LoVo (cell line): Measurements from ENCODE around the gene PUS1.
"Not testable (repeated sequence)": the region's sequence is repeated elsewhere in the genome, so short reads cannot be mapped to it uniquely, and the experiment has no call there.

ENCODE experiments used
- DNase-seq: peaks from one replicate; pipeline ENCODE4 v3.0.0-alpha.2; 2016; ENCODE audit warnings: low spot score

The PUS1 gene

GRCh38 chr12:131928711-131929580 is at the start of gene PUS1:
PUS1 (plus strand) TSS chr12:131929276; CDS start chr12:131929723, 447 bp downstream.
- DNase-seq: peak; percentile 97

GRCh38 chr12:131882804-131883520 is 46.1 kb upstream of the PUS1 start:
- no peak for DNase-seq

GRCh38 chr12:131883521-131883900 is 45.6 kb upstream of the PUS1 start:
- no peak for DNase-seq

- DNase-seq: not testable (repeated sequence)
Measured at GRCh38 chr12:131885076-131885475, 44.0 kb upstream of the PUS1 start.

- no peak for DNase-seq
Measured at GRCh38 chr12:131885543-131886057, 43.5 kb upstream of the PUS1 start.

- DNase-seq: not testable (repeated sequence)
Measured at GRCh38 chr12:131891722-131892121, 37.4 kb upstream of the PUS1 start.

- DNase-seq: no peak
Measured at GRCh38 chr12:131892711-131893604, 36.1 kb upstream of the PUS1 start.

- DNase-seq: no peak
Measured at GRCh38 chr12:131893605-131894312, 35.3 kb upstream of the PUS1 start.

- DNase-seq: peak; percentile 93
Measured at GRCh38 chr12:131894313-131894860, 34.7 kb upstream of the PUS1 start, which contains the start of gene ULK1. ULK1 (plus strand) TSS chr12:131894622; CDS start chr12:131895002, 380 bp downstream.

- no peak for DNase-seq
Measured at GRCh38 chr12:131894981-131895639, 34.0 kb upstream of the PUS1 start.

- no peak for DNase-seq
Measured at GRCh38 chr12:131895640-131896079, 33.4 kb upstream of the PUS1 start.

GRCh38 chr12:131896080-131896810 is 32.8 kb upstream of the PUS1 start:
- DNase-seq: peak; percentile 92

- DNase-seq: no peak
Measured at GRCh38 chr12:131896811-131897270, 32.2 kb upstream of the PUS1 start.

- DNase-seq: no peak
Measured at GRCh38 chr12:131897276-131897675, 31.8 kb upstream of the PUS1 start.

GRCh38 chr12:131897875-131898274 is 31.2 kb upstream of the PUS1 start:
- DNase-seq: no peak

- no peak for DNase-seq
Measured at GRCh38 chr12:131900397-131900796, 28.7 kb upstream of the PUS1 start.

GRCh38 chr12:131901431-131902331 is 27.4 kb upstream of the PUS1 start:
- DNase-seq: no peak
